ENCODE measurements around the gene ATP9B.

GRCh38 chr18:79367989-79368388 is 298.8 kb downstream of the ATP9B start:
- TF ChIP-seq POLR2AphosphoS5 (IDR thresholded peaks at IDR 0.05; ENCODE audit: low read depth, low read length) (no peak), CTCF (IDR thresholded peaks at IDR 0.05) (no peak), MAX (IDR thresholded peaks at IDR 0.05; ENCODE audit: low read depth) (no peak), MXI1 (IDR thresholded peaks at IDR 0.05; ENCODE audit: low read depth, low read length) (no peak), REST (IDR thresholded peaks at IDR 0.05; ENCODE audit: low read depth, low read length) (no peak), TCF12 (IDR thresholded peaks at IDR 0.05) (no peak), JUND (IDR thresholded peaks at IDR 0.05) (no peak), GABPA (IDR thresholded peaks at IDR 0.05; ENCODE audit: low read depth) (no peak), TAF1 (IDR thresholded peaks at IDR 0.05; ENCODE audit: borderline replicate concordance, low read depth, low read length) (no peak), GATA2 (CRISPR knock-in tag; IDR thresholded peaks at IDR 0.05) (no peak), EP300 (IDR thresholded peaks at IDR 0.05; ENCODE audit: borderline replicate concordance in 1 of 2, low read depth in 1 of 2, low read length in 1 of 2) (no peak), RAD21 (IDR thresholded peaks at IDR 0.05; ENCODE audit: low read length) (no peak)
